Globus pallidus (tissue), 1 donor: Measurements from ENCODE around the gene NGLY1.

Source experiments
- DNase-seq: peaks from one replicate; pipeline ENCODE4 v3.0.0-alpha.2; 2015; ENCODE audit warnings: low spot score

Gene NGLY1, protein sequence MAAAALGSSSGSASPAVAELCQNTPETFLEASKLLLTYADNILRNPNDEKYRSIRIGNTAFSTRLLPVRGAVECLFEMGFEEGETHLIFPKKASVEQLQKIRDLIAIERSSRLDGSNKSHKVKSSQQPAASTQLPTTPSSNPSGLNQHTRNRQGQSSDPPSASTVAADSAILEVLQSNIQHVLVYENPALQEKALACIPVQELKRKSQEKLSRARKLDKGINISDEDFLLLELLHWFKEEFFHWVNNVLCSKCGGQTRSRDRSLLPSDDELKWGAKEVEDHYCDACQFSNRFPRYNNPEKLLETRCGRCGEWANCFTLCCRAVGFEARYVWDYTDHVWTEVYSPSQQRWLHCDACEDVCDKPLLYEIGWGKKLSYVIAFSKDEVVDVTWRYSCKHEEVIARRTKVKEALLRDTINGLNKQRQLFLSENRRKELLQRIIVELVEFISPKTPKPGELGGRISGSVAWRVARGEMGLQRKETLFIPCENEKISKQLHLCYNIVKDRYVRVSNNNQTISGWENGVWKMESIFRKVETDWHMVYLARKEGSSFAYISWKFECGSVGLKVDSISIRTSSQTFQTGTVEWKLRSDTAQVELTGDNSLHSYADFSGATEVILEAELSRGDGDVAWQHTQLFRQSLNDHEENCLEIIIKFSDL

GRCh38 chr3:25782938-25783660 is at the start of gene NGLY1:
Gene NGLY1 (minus strand): TSS chr3:25783443. CDS start chr3:25783390, 53 bp downstream.
- DNase-seq: peak; percentile 83

DNA sequence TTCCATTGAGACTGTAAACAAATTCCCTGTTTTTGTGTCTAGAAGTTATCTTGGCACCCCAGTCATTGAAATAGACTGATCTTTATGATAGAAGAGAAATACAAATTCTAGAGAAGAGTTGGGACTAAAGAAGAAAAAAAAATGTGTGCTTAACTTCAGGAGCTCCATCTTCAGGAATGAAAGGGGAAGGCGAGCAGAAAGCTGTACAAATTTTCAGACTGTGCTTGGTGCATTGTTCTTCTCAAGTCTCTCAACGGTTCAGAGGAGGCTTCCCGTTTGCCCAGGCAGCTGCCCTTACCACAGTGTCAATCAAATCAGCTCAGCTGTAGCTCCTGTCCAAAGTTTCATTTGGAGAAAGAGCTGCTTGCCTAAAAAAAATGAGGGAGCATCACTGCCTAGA is 48.3 kb upstream of the NGLY1 start:
- DNase-seq: peak; percentile 20

- peak; percentile 26 for DNase-seq
Measured at GRCh38 chr3:25830373-25831280, 47.4 kb upstream of the NGLY1 start.

DNA sequence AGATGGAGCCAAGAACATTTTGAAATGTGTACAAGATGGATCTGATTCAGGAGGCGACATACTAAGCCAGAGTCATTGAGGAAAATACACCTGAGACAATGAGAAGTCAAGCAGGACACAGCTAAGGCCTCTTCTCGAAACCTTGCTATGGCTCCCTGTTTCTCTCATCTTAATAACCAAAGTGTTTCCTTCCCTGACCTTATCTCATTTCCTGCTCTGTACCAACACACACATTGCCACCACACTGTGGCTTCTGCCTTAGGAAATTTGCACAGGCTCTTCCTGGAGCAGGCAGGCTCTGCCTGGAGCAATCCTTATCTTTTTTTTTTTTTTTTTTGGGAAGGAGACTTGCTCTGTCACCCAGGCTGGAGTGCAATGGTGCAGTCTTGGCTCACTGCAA is 43.3 kb upstream of the NGLY1 start:
- no peak for DNase-seq

DNA sequence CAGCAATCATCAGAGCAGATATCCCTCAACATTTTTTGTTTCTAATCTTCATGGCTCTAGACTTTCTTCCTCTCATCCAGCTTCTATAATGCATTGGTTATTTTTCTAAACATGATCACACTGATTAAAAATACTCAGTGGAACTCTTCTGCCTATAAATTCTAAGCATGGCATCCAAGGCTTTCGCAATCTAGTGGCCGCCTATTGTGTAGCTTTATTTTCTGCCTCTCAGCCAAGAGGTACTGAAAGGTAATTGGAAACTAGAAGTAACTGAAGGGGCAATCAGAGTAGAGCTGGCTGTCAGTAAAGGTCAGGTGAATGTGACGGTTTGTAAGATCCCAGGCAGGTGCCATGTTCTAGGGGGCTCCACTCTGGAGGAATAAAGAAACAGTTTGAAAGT is 40.1 kb upstream of the NGLY1 start:
- DNase-seq: no peak

DNA sequence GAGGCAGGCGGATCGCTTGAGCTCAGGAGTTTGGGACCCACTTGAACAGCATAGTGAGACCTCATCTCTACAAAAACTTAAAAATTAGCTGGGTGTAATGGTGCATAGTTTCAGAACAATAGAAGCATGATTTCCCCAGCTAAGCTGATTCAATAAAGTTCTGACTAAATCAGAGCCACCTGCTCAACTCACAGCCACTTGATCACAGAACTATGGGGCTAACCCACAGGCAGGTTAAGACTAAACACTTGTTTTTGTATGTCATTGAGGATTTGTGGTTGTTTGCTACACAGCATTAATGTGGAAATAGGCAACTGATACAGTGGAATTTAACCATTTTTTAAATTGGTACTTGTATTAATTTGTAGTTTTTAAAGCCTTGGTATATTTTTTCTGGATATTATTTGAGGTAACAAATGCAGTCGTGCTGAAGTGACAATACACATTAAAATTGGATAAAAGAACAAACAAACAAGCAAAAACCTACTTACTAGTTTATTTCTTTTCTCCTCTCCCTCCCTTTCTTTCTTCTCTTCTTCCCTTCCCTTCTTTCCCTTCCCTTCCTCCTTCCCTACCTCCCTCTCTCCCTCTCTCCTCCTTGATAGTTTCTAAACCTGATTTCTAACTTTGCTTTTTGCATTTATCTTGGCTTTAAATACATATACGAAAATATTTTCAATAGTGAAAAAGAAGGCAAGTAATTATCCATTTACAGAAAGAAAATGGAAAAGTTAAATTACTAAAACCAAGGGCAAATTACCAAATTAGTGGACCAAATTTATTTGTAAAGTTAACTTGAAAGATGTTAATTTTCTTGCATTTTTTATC is 38.7 kb upstream of the NGLY1 start:
- DNase-seq: no peak

DNA sequence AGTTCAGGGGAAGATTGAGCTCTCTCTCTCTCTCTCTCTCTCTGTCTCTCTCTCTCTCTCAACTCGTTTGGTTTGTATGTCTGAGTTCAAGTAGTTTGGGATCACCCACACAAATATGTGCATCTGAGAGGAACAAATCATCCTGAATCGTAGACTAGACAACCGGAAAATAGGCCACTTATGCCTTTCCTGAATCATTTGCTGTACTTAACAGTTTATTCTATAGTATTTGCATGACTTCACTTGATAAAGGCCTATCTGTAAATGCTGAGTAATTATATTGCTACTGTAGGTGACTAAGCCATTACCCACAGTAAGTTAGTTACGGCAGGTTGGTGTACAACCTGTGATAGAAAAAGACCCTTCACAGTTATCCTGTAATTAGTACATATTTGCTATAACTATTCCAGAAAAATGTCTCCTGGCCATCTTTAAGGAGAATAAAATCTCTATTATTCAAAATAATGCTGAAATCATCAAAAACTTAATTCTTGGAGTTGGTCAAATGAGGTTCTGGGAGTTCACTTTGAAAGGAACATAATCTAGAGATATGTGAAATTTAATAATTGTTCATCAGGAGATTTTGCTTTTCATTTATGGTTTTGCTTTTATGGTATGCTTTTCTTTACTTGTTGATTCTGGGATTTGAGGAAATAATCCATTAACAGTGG is 37.7 kb upstream of the NGLY1 start:
- DNase-seq: no peak

GRCh38 chr3:25820366-25820765 is 37.1 kb upstream of the NGLY1 start:
- DNase-seq: peak; percentile 30

DNA sequence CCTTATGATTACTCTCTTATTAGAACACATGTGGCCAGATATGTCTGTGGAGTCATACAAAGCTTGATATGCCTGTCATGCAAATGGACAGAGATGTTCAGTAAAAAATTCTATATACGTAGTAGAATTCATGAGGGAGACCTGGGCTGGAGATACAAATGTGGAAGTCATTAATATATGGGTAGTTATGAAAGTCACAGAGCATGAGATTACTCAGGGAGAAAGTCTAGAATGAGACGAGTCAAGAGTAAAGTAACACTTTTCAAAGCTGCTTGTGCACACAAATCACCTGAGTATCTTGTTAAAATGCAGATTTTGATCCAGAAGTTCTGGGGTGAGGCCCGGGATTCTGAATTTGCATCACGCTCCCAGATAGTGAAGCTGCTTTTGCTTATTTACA is 35.1 kb upstream of the NGLY1 start:
- no peak for DNase-seq

DNA sequence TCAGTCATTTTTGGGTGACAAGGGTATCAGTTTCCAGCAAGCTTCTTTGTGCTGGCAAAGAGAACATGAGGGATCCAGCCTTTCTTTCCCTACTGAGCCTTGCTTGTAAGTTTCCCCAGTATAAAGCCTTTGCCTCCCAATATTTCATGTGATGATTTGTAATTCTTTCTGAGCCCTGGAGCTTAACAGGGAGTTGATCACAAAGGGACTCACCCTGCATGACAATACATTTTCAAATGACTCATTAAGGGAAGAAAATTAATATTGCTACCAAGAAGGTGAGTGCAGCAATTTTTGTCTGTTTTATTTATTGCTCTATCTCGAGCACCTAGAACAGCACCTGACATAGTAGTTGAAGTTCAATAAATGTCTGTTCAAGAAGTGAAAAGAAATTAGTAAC is 34.4 kb upstream of the NGLY1 start:
- no peak for DNase-seq

GRCh38 chr3:25817107-25817506 is 33.9 kb upstream of the NGLY1 start:
- DNase-seq: no peak

DNA sequence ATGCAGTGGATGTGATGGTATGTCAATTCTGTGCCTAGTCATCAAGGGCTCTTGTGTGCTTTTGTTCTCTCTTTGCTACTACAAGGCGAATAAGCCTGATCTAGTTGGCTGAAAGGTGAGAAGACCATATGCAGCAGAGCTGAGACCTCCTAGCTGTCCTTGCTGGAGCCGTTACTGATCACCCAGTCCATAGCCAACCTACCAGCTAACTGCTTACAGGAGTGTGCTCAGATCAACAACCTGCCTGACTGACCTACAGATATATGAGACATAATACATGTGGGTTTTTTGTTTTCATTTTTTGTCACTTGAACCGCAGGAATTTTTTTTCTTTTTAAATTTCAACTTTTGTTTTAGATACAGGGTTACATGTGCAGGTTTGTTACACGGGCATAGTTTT is 29.4 kb upstream of the NGLY1 start:
- no peak for DNase-seq

DNA sequence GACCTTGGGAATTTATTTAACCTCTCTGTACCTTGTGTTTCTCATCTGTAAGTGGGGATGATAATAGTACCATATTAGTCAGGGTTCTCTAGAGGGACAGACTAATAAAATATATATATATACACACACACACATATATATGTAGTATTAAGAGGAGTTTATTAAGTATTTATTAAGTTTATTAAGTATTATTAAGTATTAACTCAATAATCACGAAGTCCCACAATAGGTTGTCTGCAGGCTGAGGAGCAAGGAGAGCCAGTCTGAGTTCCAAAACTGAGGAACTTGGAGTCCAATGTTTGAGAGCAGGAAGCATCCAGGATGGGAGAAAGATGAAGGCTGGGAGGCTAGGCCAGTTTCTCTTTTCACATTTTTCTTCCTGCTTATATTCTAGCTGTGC is 21.4 kb upstream of the NGLY1 start:
- no peak for DNase-seq

DNA sequence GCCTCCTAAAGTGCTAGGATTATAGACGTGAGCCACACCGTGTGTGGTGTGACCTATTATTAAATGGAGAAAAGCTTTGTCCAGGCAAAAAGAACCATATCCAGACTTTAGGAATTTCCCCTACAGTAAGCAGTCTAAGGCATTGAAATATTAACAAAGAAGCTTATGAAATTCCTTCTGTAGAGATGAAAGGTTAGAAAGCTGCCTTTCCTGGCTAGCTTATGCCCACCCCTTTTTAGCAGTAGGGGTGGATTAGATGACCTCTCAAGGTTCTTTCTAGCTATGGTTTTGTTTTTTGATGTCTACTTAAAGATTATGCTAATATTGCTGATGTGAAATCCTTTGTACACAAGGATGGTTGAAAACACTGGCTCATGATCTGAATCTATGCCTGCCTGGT is 20.6 kb upstream of the NGLY1 start:
- no peak for DNase-seq

DNA sequence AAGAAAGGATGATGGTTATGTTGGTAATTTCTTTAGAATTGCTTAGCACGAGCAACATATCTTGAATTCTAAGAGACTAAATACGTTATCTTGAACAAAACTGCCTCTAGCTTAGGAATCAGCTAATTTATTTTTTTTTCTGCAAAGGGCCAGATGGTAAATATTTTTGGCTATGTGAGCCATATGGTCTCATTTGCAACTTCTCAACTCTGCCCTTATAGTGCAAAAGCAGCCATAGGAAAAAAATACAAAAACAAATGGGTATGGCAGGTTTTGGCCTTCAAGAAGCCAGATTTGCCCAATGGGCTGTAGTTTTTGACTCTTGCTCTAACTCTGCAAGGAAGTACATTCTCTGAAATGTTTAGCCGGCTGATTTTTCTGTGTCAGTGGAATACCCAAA is 18.5 kb upstream of the NGLY1 start:
- DNase-seq: no peak

GRCh38 chr3:25789596-25790556 is 6.6 kb upstream of the NGLY1 start, which contains the start of gene OXSM:
Gene OXSM (plus strand): TSS chr3:25790090. CDS start chr3:25791021, 931 bp downstream.
- peak; percentile 85 for DNase-seq

DNA sequence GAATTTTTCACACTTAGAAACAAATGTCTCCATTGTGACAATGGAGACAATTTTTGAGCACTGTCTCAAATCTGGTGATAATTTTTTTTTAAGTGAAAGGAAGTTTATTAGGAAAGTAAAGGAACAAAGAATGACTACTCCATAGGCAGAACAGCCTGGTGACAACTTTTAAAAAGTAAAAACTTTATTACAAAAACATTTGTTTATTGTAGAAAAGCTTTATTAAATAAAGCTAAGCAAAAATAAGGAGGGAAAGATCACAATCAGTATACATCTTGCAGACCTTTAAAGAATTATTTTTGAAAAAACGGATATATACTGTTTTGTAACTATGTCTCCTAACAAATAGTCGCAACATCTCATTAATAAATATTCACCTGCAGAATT is 6.0 kb upstream of the NGLY1 start:
- no peak for DNase-seq

DNA sequence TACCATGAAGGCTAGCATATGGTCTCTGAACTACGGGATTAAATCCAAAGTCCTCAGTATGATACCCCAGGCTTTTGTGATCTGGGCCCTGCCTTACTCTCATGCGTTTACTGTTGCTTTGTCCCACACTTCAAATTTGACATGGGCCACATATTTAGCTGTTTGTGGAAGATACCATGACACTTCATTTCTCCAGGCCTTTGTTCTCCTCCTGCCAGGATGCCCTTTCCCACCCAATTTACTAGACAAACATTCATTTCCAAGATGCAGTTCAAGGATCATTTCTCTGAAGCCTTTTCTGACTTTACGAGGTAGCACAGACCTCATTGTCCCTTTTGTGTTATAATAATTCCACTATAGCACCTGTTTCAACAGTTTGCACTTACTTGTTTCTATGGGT is 4.4 kb upstream of the NGLY1 start:
- DNase-seq: no peak

DNA sequence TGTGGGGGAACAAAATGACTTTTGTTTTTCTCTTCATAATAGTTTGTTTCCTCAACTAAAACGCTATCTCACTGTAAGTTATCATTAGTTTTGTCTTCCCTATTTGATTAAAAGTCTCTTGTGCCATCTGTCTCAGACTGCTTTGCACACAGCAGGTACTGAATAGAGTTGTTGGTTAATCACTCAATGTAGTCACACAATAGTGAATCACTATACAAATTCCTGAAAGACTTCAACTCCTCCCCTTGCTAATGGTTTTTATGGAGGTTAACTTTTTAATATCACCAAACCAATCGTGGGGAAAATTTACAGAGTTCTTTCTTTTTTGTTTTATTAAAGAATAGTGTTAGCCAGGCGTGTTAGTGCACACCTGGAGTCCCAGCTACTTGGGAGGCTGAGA is 2.6 kb upstream of the NGLY1 start:
- DNase-seq: no peak
